ENCODE measurements around the gene COLQ. TPM values are rescaled to one million over a fixed set of nuclear protein-coding genes. Genes with fewer than 3 reads are reported as not detected.

Gene COLQ
- total RNA-seq, 1 experiment from 2014 or later = not detected

- DNase-seq = no peak
- Histone ChIP-seq H3K36me3 (ENCODE audit: control insufficient read depth, insufficient read depth, low read length) (no peaks in the 10 kb centered on the region; the same call in none of the 2 replicates), H3K4me3 (ENCODE audit: low read depth, low read length) (no peak overlapping the region), H3K27me3 (replicated peaks; ENCODE audit: control insufficient read depth, insufficient read depth, low read length) (no peaks in the 10 kb centered on the region), H3K4me1 (0 out of 2 replicates have a peak, but pooled peaks cover 4% of the 10 kb centered on the region), H3K9me3 (no peaks in the 10 kb centered on the region)
- intact Hi-C loops (cut with micrococcal nuclease; ENCODE audit: unreplicated experiment) = loop anchor here (10.0 kb wide), 1 partner anchor 99 kb away; no protein-coding TSS in a partner anchor
- ChIA-PET POLR2A (no interaction called here), CTCF (no interaction called here)
- no peaks in the 10 kb centered on the region for H3K4me1 Mint-ChIP-seq (ENCODE audit: low read depth, unreplicated experiment)
- no peaks in the 10 kb centered on the region for H3K9me3 Mint-ChIP-seq (ENCODE audit: unreplicated experiment)
- H3K36me3 Mint-ChIP-seq (ENCODE audit: insufficient read depth, unreplicated experiment) = no peaks in the 10 kb centered on the region
- H3K27me3 Mint-ChIP-seq (ENCODE audit: insufficient read depth, unreplicated experiment) = no peaks in the 10 kb centered on the region
- TF ChIP-seq CTCF (IDR thresholded peaks at IDR 0.05; ENCODE audit: insufficient read depth in 1 of 2, low read depth in 1 of 2, low read length in 1 of 2, severe bottlenecking in 1 of 2, unreplicated experiment in 1 of 2) = no peak
- H3K27ac Mint-ChIP-seq (ENCODE audit: unreplicated experiment) = no peak overlapping the region
- no peak overlapping the region for H3K4me3 Mint-ChIP-seq (ENCODE audit: unreplicated experiment)
- BruUV-seq (replicated peaks) = no TSS peak
These were observed 32.2 kb upstream of the COLQ start for GRCh38 chr3:15553749-15554148.

GRCh38 chr3:15551902-15552301 is 30.4 kb upstream of the COLQ start:
- Histone ChIP-seq H3K36me3 (ENCODE audit: control insufficient read depth, insufficient read depth, low read length) (no peaks in the 10 kb centered on the region; the same call in none of the 2 replicates), H3K4me3 (ENCODE audit: low read depth, low read length) (no peak overlapping the region), H3K27me3 (replicated peaks; ENCODE audit: control insufficient read depth, insufficient read depth, low read length) (no peaks in the 10 kb centered on the region), H3K9me3 (no peaks in the 10 kb centered on the region), H3K4me1 (no peaks in the 10 kb centered on the region)
- no peaks in the 10 kb centered on the region for H3K4me1 Mint-ChIP-seq (ENCODE audit: low read depth, unreplicated experiment)
- no peaks in the 10 kb centered on the region for H3K36me3 Mint-ChIP-seq (ENCODE audit: insufficient read depth, unreplicated experiment)
- intact Hi-C loops (cut with micrococcal nuclease; ENCODE audit: unreplicated experiment) = loop anchor here (10.0 kb wide), 1 partner anchor 97 kb away; no protein-coding TSS in a partner anchor
- no peak for TF ChIP-seq CTCF (IDR thresholded peaks at IDR 0.05; ENCODE audit: insufficient read depth in 1 of 2, low read depth in 1 of 2, low read length in 1 of 2, severe bottlenecking in 1 of 2, unreplicated experiment in 1 of 2)
- H3K27ac Mint-ChIP-seq (ENCODE audit: unreplicated experiment) = no peak overlapping the region
- H3K27me3 Mint-ChIP-seq (ENCODE audit: insufficient read depth, unreplicated experiment) = peaks cover 1% of the 10 kb centered on the region
- DNase-seq = no peak
- H3K4me3 Mint-ChIP-seq (ENCODE audit: unreplicated experiment) = no peak overlapping the region
- H3K9me3 Mint-ChIP-seq (ENCODE audit: unreplicated experiment) = no peaks in the 10 kb centered on the region
- no TSS peak for BruUV-seq (replicated peaks)
- ChIA-PET CTCF (no interaction called here), POLR2A (no interaction called here)

GRCh38 chr3:15549846-15550245 is 28.3 kb upstream of the COLQ start:
- H3K4me3 Mint-ChIP-seq (ENCODE audit: unreplicated experiment) = no peak overlapping the region
- H3K27me3 Mint-ChIP-seq (ENCODE audit: insufficient read depth, unreplicated experiment) = peaks cover 7% of the 10 kb centered on the region
- Histone ChIP-seq H3K4me3 (ENCODE audit: low read depth, low read length) (no peak overlapping the region), H3K36me3 (ENCODE audit: control insufficient read depth, insufficient read depth, low read length) (no peaks in the 10 kb centered on the region; the same call in 1 of the 2 replicates), H3K4me1 (no peaks in the 10 kb centered on the region), H3K27me3 (replicated peaks; ENCODE audit: control insufficient read depth, insufficient read depth, low read length) (no peaks in the 10 kb centered on the region), H3K9me3 (0 out of 2 replicates have a peak, but pooled peaks cover 2% of the 10 kb centered on the region)
- POLR2A ChIA-PET = no interaction called here
- no peak for DNase-seq
- CTCF ChIA-PET = no interaction called here
- no TSS peak for BruUV-seq (replicated peaks)
- no peak for TF ChIP-seq CTCF (IDR thresholded peaks at IDR 0.05; ENCODE audit: insufficient read depth in 1 of 2, low read depth in 1 of 2, low read length in 1 of 2, severe bottlenecking in 1 of 2, unreplicated experiment in 1 of 2)
- intact Hi-C loops (cut with micrococcal nuclease; ENCODE audit: unreplicated experiment) = loop anchor here (10.0 kb wide), 1 partner anchor 95 kb away; no protein-coding TSS in a partner anchor
- no peaks in the 10 kb centered on the region for H3K9me3 Mint-ChIP-seq (ENCODE audit: unreplicated experiment)
- no peaks in the 10 kb centered on the region for H3K4me1 Mint-ChIP-seq (ENCODE audit: low read depth, unreplicated experiment)
- no peaks in the 10 kb centered on the region for H3K36me3 Mint-ChIP-seq (ENCODE audit: insufficient read depth, unreplicated experiment)
- no peak overlapping the region for H3K27ac Mint-ChIP-seq (ENCODE audit: unreplicated experiment)
